ENCODE measurements around the gene TGFBRAP1.

TGFBRAP1 gene

GRCh38 chr2:105329561-105330495 lies at the start of gene TGFBRAP1:
TSS of gene TGFBRAP1 (minus strand) at chr2:105329735. CDS start at chr2:105308301, 21,434 bp downstream.
- DNase-seq (ENCODE audit: low read depth): no peak

- DNase-seq (ENCODE audit: low read depth): no peak
Observed at GRCh38 chr2:105378921-105379383, 49.4 kb upstream of the TGFBRAP1 start.

GRCh38 chr2:105378276-105378840 lies 48.8 kb upstream of the TGFBRAP1 start:
- DNase-seq (ENCODE audit: low read depth): no peak

- no peak for DNase-seq (ENCODE audit: low read depth)
Observed at GRCh38 chr2:105377871-105378270, 48.3 kb upstream of the TGFBRAP1 start.

GRCh38 chr2:105376789-105377240 lies 47.3 kb upstream of the TGFBRAP1 start:
- no peak for DNase-seq (ENCODE audit: low read depth)

- no peak for DNase-seq (ENCODE audit: low read depth)
Observed at GRCh38 chr2:105376010-105376409, 46.5 kb upstream of the TGFBRAP1 start.

- no peak for DNase-seq (ENCODE audit: low read depth)
Observed at GRCh38 chr2:105375001-105375561, 45.5 kb upstream of the TGFBRAP1 start.

- DNase-seq (ENCODE audit: low read depth): no peak
Observed at GRCh38 chr2:105373895-105374401, 44.4 kb upstream of the TGFBRAP1 start.

- DNase-seq (ENCODE audit: low read depth): no peak
Observed at GRCh38 chr2:105373344-105373781, 43.8 kb upstream of the TGFBRAP1 start.

GRCh38 chr2:105371810-105372209 lies 42.3 kb upstream of the TGFBRAP1 start:
- DNase-seq (ENCODE audit: low read depth): no peak

- DNase-seq (ENCODE audit: low read depth): no peak
Observed at GRCh38 chr2:105371156-105371555, 41.6 kb upstream of the TGFBRAP1 start.

GRCh38 chr2:105369777-105370690 lies 40.5 kb upstream of the TGFBRAP1 start:
- peak; percentile 76 for DNase-seq (ENCODE audit: low read depth)

GRCh38 chr2:105368759-105369408 lies 39.3 kb upstream of the TGFBRAP1 start:
- DNase-seq (ENCODE audit: low read depth): no peak

- no peak for DNase-seq (ENCODE audit: low read depth)
Observed at GRCh38 chr2:105365206-105365605, 35.7 kb upstream of the TGFBRAP1 start.

- no peak for DNase-seq (ENCODE audit: low read depth)
Observed at GRCh38 chr2:105364436-105365139, 35.1 kb upstream of the TGFBRAP1 start.

- no peak for DNase-seq (ENCODE audit: low read depth)
Observed at GRCh38 chr2:105362862-105363591, 33.5 kb upstream of the TGFBRAP1 start.

GRCh38 chr2:105361102-105361889 lies 31.8 kb upstream of the TGFBRAP1 start:
- DNase-seq (ENCODE audit: low read depth): no peak

- no peak for DNase-seq (ENCODE audit: low read depth)
Observed at GRCh38 chr2:105358593-105358992, 29.1 kb upstream of the TGFBRAP1 start.

GRCh38 chr2:105357122-105357521 lies 27.6 kb upstream of the TGFBRAP1 start:
- no peak for DNase-seq (ENCODE audit: low read depth)
